Epithelial cell of proximal tubule (primary cell): ENCODE results near the gene CPNE2. TPM values are rescaled to one million over a fixed set of nuclear protein-coding genes. Genes with fewer than 3 reads are reported as not detected.

ENCODE experiments used
- DNase-seq: peaks from one replicate; pipeline ENCODE4 v3.0.0-alpha.2; 2011; ENCODE audit warnings: low read depth
- H3K4me3 ChIP-seq: 2 replicates; pipeline ENCODE4 v1.5.1; 2011; ENCODE audit warnings: low read depth, mild to moderate bottlenecking, low read length
- total RNA-seq: library from RNA; depleted of rRNA; stranded (reverse); fragments of >200 nt; gene quantifications from 2 replicates; pipeline ENCODE4 v1.2.3, GENCODE V29; 2015
- TF ChIP-seq, protein P1 (sequence below): conservative IDR thresholded peaks from 2 replicates; pipeline ENCODE4 v1.5.1; 2012; ENCODE audit warnings: low read depth, mild to moderate bottlenecking, low read length

CPNE2 gene
- total RNA-seq, 1 donor from 2014 or later: 44.9 TPM

DNA sequence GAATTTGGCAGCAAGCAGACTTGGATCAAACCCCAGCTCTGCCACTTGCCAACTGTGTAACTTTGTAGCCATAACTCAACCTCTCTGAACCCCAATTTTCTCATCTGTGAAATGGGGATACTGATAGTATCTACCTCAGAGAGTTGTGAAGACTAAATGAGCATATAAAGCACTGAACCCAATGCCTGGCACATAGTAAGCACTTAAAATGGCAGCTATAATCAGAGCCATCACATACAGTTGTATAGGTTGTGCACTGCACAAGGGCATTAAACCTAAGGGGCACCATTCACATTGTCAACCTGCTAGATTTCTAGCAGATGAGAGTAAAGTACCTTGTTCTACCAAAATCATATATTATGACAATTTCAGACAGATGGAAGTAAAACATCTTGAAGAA lies 10.6 kb upstream of the CPNE2 start:
- TF ChIP-seq, protein P1, sequence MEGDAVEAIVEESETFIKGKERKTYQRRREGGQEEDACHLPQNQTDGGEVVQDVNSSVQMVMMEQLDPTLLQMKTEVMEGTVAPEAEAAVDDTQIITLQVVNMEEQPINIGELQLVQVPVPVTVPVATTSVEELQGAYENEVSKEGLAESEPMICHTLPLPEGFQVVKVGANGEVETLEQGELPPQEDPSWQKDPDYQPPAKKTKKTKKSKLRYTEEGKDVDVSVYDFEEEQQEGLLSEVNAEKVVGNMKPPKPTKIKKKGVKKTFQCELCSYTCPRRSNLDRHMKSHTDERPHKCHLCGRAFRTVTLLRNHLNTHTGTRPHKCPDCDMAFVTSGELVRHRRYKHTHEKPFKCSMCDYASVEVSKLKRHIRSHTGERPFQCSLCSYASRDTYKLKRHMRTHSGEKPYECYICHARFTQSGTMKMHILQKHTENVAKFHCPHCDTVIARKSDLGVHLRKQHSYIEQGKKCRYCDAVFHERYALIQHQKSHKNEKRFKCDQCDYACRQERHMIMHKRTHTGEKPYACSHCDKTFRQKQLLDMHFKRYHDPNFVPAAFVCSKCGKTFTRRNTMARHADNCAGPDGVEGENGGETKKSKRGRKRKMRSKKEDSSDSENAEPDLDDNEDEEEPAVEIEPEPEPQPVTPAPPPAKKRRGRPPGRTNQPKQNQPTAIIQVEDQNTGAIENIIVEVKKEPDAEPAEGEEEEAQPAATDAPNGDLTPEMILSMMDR: no peak
- DNase-seq: no peak
- no peak overlapping the region for H3K4me3 ChIP-seq

DNA sequence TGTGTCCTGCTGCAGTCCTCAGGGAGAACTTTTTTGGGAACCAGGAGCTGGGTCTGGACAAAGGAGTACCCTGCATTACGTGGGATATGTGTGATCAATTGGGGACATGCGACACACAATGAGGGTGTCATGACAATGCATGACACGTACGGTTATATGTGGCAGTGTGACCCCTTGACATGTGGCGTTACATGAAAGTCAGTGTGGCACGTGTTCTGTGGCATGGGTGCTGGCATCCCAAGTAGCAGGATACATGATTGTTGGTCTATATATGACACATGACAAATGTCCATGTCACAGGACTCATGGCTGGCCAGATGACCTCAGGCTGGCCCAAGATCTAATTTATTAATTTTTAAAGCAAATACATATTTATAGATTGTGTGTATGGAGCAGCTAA lies 9.7 kb upstream of the CPNE2 start:
- H3K4me3 ChIP-seq: no peak overlapping the region
- DNase-seq: no peak

DNA sequence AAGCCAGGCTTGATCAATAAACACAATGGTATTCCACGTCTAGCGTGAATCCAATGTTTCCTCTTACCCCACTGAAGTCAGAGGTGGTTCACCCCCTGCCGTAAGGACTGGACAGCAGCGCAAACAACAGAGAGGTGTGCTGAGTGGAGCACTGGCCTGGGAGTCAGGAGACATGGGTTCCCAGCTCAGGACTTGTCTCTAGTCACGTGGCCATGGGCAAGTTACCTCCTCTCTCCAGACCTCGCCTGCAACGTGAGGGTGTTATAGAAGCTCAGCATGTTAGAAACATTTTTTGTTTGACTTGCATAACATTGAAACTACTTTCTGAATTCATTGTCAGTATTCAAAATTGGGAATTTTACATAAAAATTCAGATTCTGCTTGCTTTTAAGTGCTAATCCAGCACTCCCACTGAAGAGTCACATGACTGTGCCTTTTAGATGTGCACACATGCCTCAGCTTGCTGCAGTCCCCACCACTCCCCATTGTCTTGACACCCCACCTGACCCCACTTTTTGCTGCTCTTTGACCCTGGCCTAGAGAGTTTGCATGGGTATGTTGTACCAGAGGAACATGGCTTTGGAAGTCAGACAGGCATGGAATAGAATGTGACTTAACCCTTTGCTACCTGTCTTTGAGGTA lies 8.8 kb upstream of the CPNE2 start:
- TF ChIP-seq, protein P1: no peak
- no peak overlapping the region for H3K4me3 ChIP-seq
- DNase-seq: no peak

More for the DNA sequence above, 9.7 kb upstream of the CPNE2 start:
- TF ChIP-seq, protein P1: no peak

DNA sequence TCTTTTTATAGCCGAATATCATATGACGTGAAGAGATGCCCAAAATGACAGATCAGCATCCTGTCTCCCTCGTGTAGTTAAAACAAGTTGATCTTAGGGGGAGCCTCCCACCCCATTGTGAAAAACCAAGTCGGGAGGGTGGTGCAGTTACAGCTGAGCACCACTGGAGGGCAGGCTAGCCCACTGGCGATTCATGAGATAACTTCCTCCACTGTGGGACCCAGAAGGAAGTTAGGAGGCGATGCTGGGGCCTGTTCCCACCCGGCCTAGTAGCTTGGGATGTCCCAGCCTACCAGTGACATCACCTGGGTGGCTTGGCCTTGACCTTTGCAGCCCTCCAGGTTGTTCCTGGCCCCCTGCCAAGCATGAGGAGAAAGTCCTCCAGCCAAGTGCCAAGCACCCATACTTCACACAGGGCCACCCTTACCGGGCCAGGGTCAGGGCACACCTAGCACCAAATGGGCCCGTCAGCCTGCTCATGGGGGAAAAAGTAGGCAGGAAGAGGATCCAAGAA lies 8.1 kb upstream of the CPNE2 start:
- H3K4me3 ChIP-seq: no peak overlapping the region
- no peak for DNase-seq
- TF ChIP-seq, protein P1: peak; percentile 98

DNA sequence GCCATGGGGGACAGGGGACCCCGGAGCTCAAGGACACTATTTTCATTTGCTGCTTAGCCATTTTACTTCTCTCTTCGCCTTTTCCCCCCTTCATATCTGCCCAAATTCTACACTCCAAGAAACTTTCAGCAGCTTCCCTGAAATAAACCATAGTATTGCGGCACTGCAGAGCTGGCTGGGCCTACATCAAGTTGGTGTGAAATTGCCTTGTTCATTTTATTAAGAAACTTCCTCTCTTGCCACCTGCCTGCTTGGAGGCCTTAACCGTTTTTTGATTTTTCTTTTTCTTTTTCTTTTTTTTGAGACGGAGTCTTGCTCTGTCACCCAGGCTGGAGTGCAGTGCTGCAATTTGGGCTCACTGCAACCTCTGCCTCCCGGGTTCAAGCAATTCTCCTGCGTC lies 7.4 kb upstream of the CPNE2 start:
- TF ChIP-seq, protein P1: no peak
- DNase-seq: no peak
- H3K4me3 ChIP-seq: no peak overlapping the region

DNA sequence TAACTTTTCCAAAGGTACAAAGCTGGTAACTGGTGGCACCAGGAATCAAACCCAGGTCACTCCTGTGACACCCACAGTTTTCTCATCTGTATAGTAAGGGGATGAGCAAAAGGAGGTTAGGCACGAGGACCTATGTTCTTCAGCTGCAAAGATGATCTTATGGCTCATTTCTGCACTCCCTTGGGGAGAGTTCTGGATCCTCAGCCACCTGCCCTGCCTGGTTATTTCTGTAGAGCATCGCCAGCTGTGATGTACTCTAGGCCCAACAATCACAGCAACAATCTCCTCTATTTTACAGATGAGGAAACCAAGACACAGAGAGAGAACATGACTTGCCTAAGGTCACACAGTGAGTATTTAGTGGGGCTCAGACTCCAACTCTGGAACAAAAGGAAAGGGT lies 5.4 kb upstream of the CPNE2 start:
- TF ChIP-seq, protein P1: no peak
- no peak for DNase-seq
- H3K4me3 ChIP-seq: no peak overlapping the region

DNA sequence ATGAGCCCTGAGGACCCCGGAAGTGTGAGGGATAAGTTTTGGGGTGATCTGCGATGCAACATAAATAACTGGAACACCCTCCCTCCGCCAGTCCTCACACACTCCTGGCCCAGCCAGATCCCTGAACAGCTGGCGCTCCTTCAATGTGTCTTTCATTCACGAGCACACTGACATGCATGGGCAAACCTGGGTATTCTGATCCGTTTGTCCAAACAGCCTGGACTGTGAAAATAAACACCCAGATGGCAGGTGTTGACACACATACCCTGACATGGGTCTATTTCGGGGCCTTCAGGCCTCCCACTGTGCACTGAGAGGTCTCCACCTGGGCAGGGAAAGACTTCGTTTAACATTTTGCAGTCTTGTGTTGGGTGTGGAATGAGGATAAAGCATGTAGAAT lies 3.0 kb upstream of the CPNE2 start:
- TF ChIP-seq, protein P1: no peak
- H3K4me3 ChIP-seq: no peak overlapping the region
- no peak for DNase-seq
